WI38 (cell line): ENCODE results near the gene LMF2.

Experiments used
- H3K4me3 ChIP-seq: 2 replicates; pipeline ENCODE4 v1.5.1; 2011; ENCODE audit warnings: low read depth, mild to moderate bottlenecking, control low read depth, low read length
- CTCF ChIP-seq: IDR thresholded peaks from 2 replicates; pipeline ENCODE4 v1.5.1; 2012; ENCODE audit warnings: low read depth, mild to moderate bottlenecking, control low read depth, low read length

Gene LMF2

DNA sequence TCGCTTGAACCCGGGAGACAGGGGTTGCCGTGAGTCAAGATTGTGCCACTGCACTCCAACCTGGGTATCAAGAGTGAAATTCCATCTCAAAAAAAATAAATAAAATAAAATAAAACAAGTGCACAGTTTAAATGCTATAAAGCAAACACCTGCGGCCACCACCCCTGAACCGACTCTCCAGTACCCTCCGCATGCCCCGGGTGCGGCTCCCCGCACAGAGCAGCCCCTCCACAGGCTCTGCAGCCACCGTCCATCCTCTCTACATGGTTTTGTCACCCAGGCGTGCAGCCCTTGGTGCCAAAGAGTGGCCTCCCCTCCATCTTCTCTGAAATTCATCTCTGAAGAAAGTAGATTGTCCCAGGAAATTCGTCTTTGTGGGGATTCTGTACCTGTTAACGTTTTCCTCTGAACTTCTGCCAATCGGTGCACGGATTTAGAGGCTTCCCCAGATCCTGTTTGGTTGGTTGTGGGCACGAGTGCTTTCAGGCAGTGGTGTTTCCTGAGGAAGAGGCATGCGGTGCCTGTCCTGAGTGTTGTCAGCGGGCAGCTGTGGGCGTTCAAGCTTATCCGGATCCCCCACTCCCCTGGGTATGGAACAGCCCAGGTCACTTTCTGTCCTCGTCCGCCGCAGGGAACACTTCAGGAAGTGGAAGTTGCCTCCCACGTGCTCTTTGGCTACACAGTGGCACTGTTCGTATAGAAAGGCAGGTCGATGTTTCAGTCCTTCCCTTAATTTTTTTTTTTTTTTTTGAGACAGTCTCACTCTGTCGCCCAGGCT, 16.8 kb downstream of the LMF2 start:
- TF ChIP-seq CTCF: no peak

GRCh38 chr22:50489363-50490243, 17.9 kb downstream of the LMF2 start:
- H3K4me3 ChIP-seq: no peak overlapping the region
- TF ChIP-seq CTCF: no peak

More for the DNA sequence above, 16.8 kb downstream of the LMF2 start:
- no peak overlapping the region for H3K4me3 ChIP-seq

DNA sequence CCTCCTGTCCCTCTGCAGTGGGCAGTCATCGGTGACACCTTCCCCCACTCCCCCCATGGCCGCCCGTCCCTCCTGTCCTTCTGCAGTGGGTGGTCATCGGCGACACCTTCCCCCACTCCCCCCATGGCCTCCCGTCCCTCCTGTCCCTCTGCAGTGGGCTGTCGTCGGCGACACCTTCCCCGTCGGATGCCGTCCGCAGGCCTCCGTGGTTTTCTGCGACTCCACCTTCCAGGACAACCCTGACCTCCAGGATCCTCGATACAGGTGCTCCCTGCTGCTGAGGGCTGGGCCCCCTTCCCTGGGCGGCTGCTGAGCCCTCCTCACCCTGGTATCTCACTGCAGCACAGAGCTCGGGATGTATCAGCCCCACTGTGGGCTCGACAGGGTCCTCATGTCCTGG, 18.6 kb downstream of the LMF2 start:
- no peak overlapping the region for H3K4me3 ChIP-seq
- no peak for TF ChIP-seq CTCF

- H3K4me3 ChIP-seq: no peak overlapping the region
- TF ChIP-seq CTCF: no peak
These were observed 19.4 kb downstream of the LMF2 start for GRCh38 chr22:50488006-50488677.

DNA sequence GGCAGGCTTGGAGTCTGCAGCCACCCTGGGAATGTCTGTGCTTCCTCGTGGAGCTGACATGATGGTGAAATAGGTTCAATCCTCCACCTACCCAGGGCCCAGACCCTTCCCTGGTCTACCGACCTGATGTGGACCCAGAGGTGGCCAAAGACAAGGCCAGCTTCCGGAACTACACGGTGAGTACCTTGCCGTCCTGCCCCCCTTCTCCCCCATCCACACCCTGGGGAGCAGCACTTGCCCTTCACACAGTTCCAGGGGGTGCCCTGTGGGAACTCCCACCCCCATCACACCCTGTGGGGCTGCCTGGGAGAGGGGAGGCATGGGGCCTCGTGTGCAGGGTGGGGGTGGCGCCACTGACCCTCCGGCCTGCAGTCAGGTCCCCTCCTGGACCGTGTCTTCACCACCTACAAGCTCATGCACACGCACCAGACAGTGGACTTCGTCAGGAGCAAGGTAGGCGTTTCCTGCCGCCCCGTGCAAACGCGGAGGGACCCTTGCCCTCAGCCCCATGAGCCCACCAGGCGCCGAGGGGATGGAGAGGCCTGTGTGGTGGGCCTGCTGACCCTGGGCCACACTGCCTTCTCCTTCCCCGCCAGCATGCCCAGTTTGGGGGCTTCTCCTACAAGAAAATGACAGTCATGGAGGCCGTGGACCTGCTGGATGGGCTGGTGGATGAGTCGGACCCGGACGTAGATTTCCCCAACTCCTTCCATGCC, 20.1 kb downstream of the LMF2 start:
- TF ChIP-seq CTCF: no peak
- no peak overlapping the region for H3K4me3 ChIP-seq

GRCh38 chr22:50486561-50487289, 20.8 kb downstream of the LMF2 start, which contains the start of gene MIOX:
Gene MIOX (plus strand): TSS chr22:50486859. CDS start chr22:50486898, 39 bp downstream.
- H3K4me3 ChIP-seq: no peak within 1 kb of the TSS
- TF ChIP-seq CTCF: no peak
